ENCODE results near the gene KIF22. TPM values are rescaled to one million over a fixed set of nuclear protein-coding genes. Genes with fewer than 3 reads are reported as not detected.

KIF22 gene
- total RNA-seq, 1 donor from 2014 or later = 20.0 TPM

- TF ChIP-seq, protein P1, sequence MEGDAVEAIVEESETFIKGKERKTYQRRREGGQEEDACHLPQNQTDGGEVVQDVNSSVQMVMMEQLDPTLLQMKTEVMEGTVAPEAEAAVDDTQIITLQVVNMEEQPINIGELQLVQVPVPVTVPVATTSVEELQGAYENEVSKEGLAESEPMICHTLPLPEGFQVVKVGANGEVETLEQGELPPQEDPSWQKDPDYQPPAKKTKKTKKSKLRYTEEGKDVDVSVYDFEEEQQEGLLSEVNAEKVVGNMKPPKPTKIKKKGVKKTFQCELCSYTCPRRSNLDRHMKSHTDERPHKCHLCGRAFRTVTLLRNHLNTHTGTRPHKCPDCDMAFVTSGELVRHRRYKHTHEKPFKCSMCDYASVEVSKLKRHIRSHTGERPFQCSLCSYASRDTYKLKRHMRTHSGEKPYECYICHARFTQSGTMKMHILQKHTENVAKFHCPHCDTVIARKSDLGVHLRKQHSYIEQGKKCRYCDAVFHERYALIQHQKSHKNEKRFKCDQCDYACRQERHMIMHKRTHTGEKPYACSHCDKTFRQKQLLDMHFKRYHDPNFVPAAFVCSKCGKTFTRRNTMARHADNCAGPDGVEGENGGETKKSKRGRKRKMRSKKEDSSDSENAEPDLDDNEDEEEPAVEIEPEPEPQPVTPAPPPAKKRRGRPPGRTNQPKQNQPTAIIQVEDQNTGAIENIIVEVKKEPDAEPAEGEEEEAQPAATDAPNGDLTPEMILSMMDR (IDR thresholded peaks at IDR 0.05) = no peak
- peaks cover 77% of the 10 kb centered on the region for H3K4me1 Mint-ChIP-seq (ENCODE audit: unreplicated experiment)
- peak within 1 kb of the TSS; percentile 81 for H3K4me3 Mint-ChIP-seq (ENCODE audit: unreplicated experiment)
- DNase-seq (ENCODE audit: extremely low spot score, unreplicated experiment) = peak; percentile 92
- peaks cover 4% of the 10 kb centered on the region for H3K36me3 Mint-ChIP-seq (ENCODE audit: unreplicated experiment)
- H3K9me3 Mint-ChIP-seq (ENCODE audit: unreplicated experiment) = no peaks in the 10 kb centered on the region
- H3K27ac Mint-ChIP-seq (ENCODE audit: unreplicated experiment) = peak within 1 kb of the TSS; percentile 93
- no peaks in the 10 kb centered on the region for H3K27me3 Mint-ChIP-seq (ENCODE audit: unreplicated experiment)
Measured at GRCh38 chr16:29811896-29812665, 21.5 kb downstream of the KIF22 start, which contains the start of gene PRRT2. PRRT2 (plus strand) TSS chr16:29812193; CDS start chr16:29813055, 862 bp downstream.

- Mint-ChIP-seq H3K27ac (ENCODE audit: unreplicated experiment) (peak overlapping the region; percentile 93), H3K27me3 (ENCODE audit: unreplicated experiment) (no peaks in the 10 kb centered on the region), H3K4me3 (ENCODE audit: unreplicated experiment) (peak overlapping the region; percentile 81), H3K9me3 (ENCODE audit: unreplicated experiment) (no peaks in the 10 kb centered on the region), H3K4me1 (ENCODE audit: unreplicated experiment) (peaks cover 77% of the 10 kb centered on the region), H3K36me3 (ENCODE audit: unreplicated experiment) (peaks cover 6% of the 10 kb centered on the region)
- TF ChIP-seq, protein P1 (IDR thresholded peaks at IDR 0.05) = no peak
- DNase-seq (ENCODE audit: extremely low spot score, unreplicated experiment) = no peak
Measured at GRCh38 chr16:29812754-29813643, 22.4 kb downstream of the KIF22 start.

DNA sequence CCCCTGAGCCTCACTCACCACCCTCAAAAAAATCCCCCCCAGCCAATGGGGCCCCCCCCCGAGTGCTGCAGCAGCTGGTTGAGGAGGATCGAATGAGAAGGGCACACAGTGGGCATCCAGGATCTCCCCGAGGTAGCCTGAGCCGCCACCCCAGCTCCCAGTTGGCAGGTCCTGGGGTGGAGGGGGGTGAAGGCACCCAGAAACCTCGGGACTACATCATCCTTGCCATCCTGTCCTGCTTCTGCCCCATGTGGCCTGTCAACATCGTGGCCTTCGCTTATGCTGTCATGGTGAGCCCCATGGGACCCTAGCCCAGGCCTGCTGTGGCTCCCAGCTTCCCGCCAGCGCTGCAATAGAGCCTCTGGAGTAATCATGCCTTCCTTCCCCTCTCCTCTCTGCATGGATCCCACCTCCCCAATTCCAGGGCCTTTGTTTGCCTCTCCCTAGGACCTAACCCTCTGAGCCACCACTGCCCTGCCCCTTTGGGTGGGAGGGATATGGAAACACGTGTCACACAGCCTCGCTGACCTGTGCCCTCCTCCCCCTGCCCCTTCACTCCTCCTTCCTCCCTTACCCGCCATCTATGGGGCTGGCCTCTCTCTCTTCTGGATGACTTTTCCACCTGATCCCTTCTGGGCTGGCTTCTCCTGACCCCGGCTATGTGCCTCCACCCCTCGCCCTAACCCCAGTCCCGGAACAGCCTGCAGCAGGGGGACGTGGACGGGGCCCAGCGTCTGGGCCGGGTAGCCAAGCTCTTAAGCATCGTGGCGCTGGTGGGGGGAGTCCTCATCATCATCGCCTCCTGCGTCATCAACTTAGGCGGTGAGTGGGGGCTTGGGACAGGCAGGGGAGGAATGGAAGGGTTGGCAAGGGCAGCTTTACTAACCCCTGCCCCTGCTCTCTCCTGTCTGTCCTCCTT, 23.4 kb downstream of the KIF22 start:
- H3K36me3 Mint-ChIP-seq (ENCODE audit: unreplicated experiment) = peaks cover 11% of the 10 kb centered on the region
- no peaks in the 10 kb centered on the region for H3K27me3 Mint-ChIP-seq (ENCODE audit: unreplicated experiment)
- no peaks in the 10 kb centered on the region for H3K9me3 Mint-ChIP-seq (ENCODE audit: unreplicated experiment)
- TF ChIP-seq, protein P1 (IDR thresholded peaks at IDR 0.05) = no peak
- peaks cover 76% of the 10 kb centered on the region for H3K4me1 Mint-ChIP-seq (ENCODE audit: unreplicated experiment)
- DNase-seq (ENCODE audit: extremely low spot score, unreplicated experiment) = no peak
- no peak overlapping the region for H3K27ac Mint-ChIP-seq (ENCODE audit: unreplicated experiment)
- peak overlapping the region; percentile 26 for H3K4me3 Mint-ChIP-seq (ENCODE audit: unreplicated experiment)

- H3K27me3 Mint-ChIP-seq (ENCODE audit: unreplicated experiment) = no peaks in the 10 kb centered on the region
- H3K4me3 Mint-ChIP-seq (ENCODE audit: unreplicated experiment) = peak overlapping the region; percentile 94
- TF ChIP-seq, protein P1 (IDR thresholded peaks at IDR 0.05) = no peak
- peaks cover 78% of the 10 kb centered on the region for H3K4me1 Mint-ChIP-seq (ENCODE audit: unreplicated experiment)
- H3K9me3 Mint-ChIP-seq (ENCODE audit: unreplicated experiment) = no peaks in the 10 kb centered on the region
- peak overlapping the region; percentile 99 for H3K27ac Mint-ChIP-seq (ENCODE audit: unreplicated experiment)
- H3K36me3 Mint-ChIP-seq (ENCODE audit: unreplicated experiment) = peaks cover 16% of the 10 kb centered on the region
- DNase-seq (ENCODE audit: extremely low spot score, unreplicated experiment) = no peak
Measured at GRCh38 chr16:29814592-29814991, 24.0 kb downstream of the KIF22 start.
